Measurements from ENCODE around the gene OR7A10. TPM values are rescaled to one million over a fixed set of nuclear protein-coding genes. Genes with fewer than 3 reads are reported as not detected.

The OR7A10 gene
- total RNA-seq, result not detected

DNA sequence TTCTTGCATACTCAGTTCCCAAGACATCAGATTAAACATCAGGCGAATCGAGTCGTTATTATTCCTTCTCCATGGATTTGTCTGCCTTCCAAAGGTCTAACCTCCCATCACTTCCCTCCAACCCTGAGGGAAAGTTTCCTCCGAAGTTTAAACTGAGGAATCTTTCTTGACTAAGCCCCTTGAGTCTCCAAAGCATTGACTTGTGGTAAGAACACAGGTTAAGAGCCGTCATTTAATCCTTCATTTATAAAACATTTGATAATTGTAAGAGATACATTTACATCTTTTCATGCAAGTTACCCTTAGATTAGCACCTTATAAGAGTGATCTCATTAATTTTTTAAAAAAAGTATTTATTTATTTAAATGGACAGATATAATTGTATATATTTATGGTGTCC lies at the start of gene OR7A10:
OR7A10 (minus strand) TSS at position 101 of the 400 bp plus-strand sequence. CDS start 7,045 bp downstream, outside the sequence.
- ATAC-seq (no peak), DNase-seq (no peak)
- Mint-ChIP-seq H3K27me3 (peaks cover 26% of the 10 kb centered on the region), H3K4me3 (no peak within 1 kb of the TSS), H3K4me1 (no peaks in the 10 kb centered on the region), H3K27ac (no peak within 1 kb of the TSS), H3K36me3 (ENCODE audit: low read depth) (no peaks in the 10 kb centered on the region), H3K9me3 (ENCODE audit: low read depth) (no peaks in the 10 kb centered on the region)
- ChIA-PET POLR2A (no interaction called here), CTCF (no interaction called here)
- intact Hi-C loops (cut with DNase I, micrococcal nuclease), result no loop called here

- Mint-ChIP-seq H3K9me3 (ENCODE audit: low read depth) (no peaks in the 10 kb centered on the region), H3K27me3 (peaks cover 17% of the 10 kb centered on the region), H3K36me3 (ENCODE audit: low read depth) (no peaks in the 10 kb centered on the region), H3K4me1 (peaks cover 6% of the 10 kb centered on the region), H3K27ac (no peak overlapping the region), H3K4me3 (no peak overlapping the region)
- ChIA-PET POLR2A (no interaction called here), CTCF (interaction anchor here (0.5 to 0.7 kb wide), 2 partner anchors 19 to 905 kb away, joined by 3 to 4 read pairs; no protein-coding TSS in a partner anchor)
- intact Hi-C loops (cut with DNase I, micrococcal nuclease), result no loop called here
- DNase-seq, result no peak
- no peak for ATAC-seq
Observed at GRCh38 chr19:14890643-14891379, 42.1 kb upstream of the OR7A10 start.

DNA sequence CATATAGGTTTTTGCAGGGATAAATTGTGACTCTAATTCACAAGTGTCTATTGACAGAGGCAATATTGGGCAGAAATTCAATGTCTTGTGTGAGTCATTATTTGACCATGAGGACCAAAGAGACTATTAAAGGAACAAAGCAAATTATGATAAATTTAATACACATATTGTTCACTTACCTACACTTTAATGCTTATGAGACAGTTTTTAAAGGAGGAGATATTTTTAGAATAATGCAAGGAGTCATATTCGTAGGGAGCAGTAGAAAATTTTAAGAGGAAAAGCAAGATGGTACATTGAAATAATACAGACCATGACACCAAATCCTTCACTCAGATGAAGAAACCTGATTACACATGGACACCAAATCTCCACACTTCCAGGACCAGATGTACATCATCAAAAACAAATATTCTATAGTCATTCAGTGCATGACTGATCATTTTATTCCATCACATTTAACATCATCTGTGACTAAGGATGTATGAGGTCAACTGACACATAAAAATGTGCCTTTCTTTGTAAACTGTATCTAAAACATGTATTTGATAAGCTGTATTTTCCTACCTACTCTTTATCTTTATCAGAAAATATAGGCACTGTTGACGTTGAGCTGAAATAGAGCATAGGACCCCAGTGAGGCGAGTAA lies 41.4 kb upstream of the OR7A10 start:
- ChIA-PET POLR2A (no interaction called here), CTCF (interaction anchor here (0.5 to 1.1 kb wide), 3 partner anchors 13 to 906 kb away, joined by 3 to 4 read pairs (median 3); no protein-coding TSS in a partner anchor)
- no peak for DNase-seq
- intact Hi-C loops (cut with DNase I, micrococcal nuclease), result loop anchor here (2.0 to 5.0 kb wide), 3 partner anchors 103 to 318 kb away; partner anchors contain the start of gene NDUFB7 (in 1 of the 2)
- Mint-ChIP-seq H3K36me3 (ENCODE audit: low read depth) (no peaks in the 10 kb centered on the region), H3K4me3 (no peak overlapping the region), H3K4me1 (peaks cover 6% of the 10 kb centered on the region), H3K9me3 (ENCODE audit: low read depth) (no peaks in the 10 kb centered on the region), H3K27ac (no peak overlapping the region), H3K27me3 (peaks cover 18% of the 10 kb centered on the region)
- ATAC-seq, result no peak

- intact Hi-C loops (cut with DNase I, micrococcal nuclease), result loop anchor here in 1 of 2 experiments (5.0 kb wide), 1 partner anchor 314 kb away; the partner anchor contains the start of gene NDUFB7
- H3K36me3 Mint-ChIP-seq (ENCODE audit: low read depth), result no peaks in the 10 kb centered on the region
- peaks cover 6% of the 10 kb centered on the region for H3K4me1 Mint-ChIP-seq
- ATAC-seq, result no peak
- CTCF ChIA-PET, result no interaction called here
- H3K9me3 Mint-ChIP-seq (ENCODE audit: low read depth), result no peaks in the 10 kb centered on the region
- no peak within 1 kb of the TSS for H3K27ac Mint-ChIP-seq
- POLR2A ChIA-PET, result no interaction called here
- H3K4me3 Mint-ChIP-seq, result no peak within 1 kb of the TSS
- H3K27me3 Mint-ChIP-seq, result peaks cover 22% of the 10 kb centered on the region
- no peak for DNase-seq
Observed at GRCh38 chr19:14886032-14886431, 37.3 kb upstream of the OR7A10 start, which contains the start of gene OR7A17. OR7A17 (minus strand) TSS chr19:14886132; CDS start chr19:14881355, 4,777 bp downstream.

- H3K4me1 Mint-ChIP-seq, result no peaks in the 10 kb centered on the region
- no peaks in the 10 kb centered on the region for H3K36me3 Mint-ChIP-seq (ENCODE audit: low read depth)
- intact Hi-C loops (cut with DNase I, micrococcal nuclease), result loop anchor here in 1 of 2 experiments (2.0 kb wide), 1 partner anchor 279 kb away; no protein-coding TSS in a partner anchor
- H3K9me3 Mint-ChIP-seq (ENCODE audit: low read depth), result no peaks in the 10 kb centered on the region
- H3K27me3 Mint-ChIP-seq, result peaks cover 33% of the 10 kb centered on the region
- DNase-seq (no peak), ATAC-seq (no peak)
- no peak overlapping the region for H3K4me3 Mint-ChIP-seq
- POLR2A ChIA-PET, result no interaction called here
- H3K27ac Mint-ChIP-seq, result no peak overlapping the region
- CTCF ChIA-PET, result no interaction called here
Observed at GRCh38 chr19:14871619-14872230, 23.0 kb upstream of the OR7A10 start.

DNA sequence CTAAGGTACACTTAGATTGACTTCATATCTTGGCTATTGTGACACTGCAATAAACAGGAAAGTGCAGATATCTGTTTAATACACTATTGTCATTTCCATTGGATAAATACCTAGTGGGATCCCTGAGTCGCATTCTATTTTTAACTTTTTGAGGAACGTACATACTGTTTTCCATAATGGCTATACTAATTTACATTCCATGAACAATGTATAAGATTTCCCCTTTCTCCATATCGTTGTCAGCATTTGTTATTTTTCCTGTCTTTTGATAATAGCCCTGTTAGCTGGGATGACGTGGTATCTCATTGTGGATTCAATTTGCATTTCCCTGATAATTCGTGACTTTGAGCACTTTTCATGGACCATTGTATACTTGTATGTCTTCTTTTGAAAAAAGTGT lies 19.8 kb upstream of the OR7A10 start:
- no peaks in the 10 kb centered on the region for H3K9me3 Mint-ChIP-seq (ENCODE audit: low read depth)
- peaks cover 43% of the 10 kb centered on the region for H3K27me3 Mint-ChIP-seq
- POLR2A ChIA-PET, result no interaction called here
- intact Hi-C loops (cut with DNase I, micrococcal nuclease), result no loop called here
- DNase-seq (no peak), ATAC-seq (no peak)
- H3K4me1 Mint-ChIP-seq, result no peaks in the 10 kb centered on the region
- no peaks in the 10 kb centered on the region for H3K36me3 Mint-ChIP-seq (ENCODE audit: low read depth)
- CTCF ChIA-PET, result interaction anchor here (1.1 kb wide), 1 partner anchor 82 kb away, joined by 3 read pairs; no protein-coding TSS in a partner anchor
- H3K27ac Mint-ChIP-seq, result no peak overlapping the region
- H3K4me3 Mint-ChIP-seq, result no peak overlapping the region

GRCh38 chr19:14843578-14843977 lies 5.1 kb downstream of the OR7A10 start:
- POLR2A ChIA-PET, result no interaction called here
- CTCF ChIA-PET, result no interaction called here
- H3K36me3 Mint-ChIP-seq (ENCODE audit: low read depth), result no peaks in the 10 kb centered on the region
- H3K4me1 Mint-ChIP-seq, result no peaks in the 10 kb centered on the region
- peaks cover 19% of the 10 kb centered on the region for H3K27me3 Mint-ChIP-seq
- no peak overlapping the region for H3K4me3 Mint-ChIP-seq
- intact Hi-C loops (cut with DNase I, micrococcal nuclease), result no loop called here
- no peaks in the 10 kb centered on the region for H3K9me3 Mint-ChIP-seq (ENCODE audit: low read depth)
- ATAC-seq (no peak), DNase-seq (no peak)
- H3K27ac Mint-ChIP-seq, result no peak overlapping the region

DNA sequence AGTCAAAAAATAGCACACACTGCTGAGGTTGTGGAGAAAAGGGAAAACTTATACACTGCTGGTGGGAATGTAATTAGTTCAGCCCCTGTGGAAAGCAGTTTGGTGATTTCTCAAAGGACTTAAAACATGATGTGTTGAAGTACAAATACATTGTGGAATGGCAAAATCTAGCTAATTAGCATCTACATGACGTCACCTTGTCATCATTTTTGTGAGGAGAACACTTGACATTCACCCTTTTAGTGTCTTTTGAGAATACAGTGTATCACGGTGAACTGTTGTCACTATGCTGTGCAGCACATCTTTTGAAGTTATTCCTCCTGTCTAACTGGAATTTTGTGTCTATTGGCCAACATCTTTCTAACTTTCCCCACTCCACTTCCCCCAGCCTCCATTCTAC lies 5.6 kb downstream of the OR7A10 start:
- Mint-ChIP-seq H3K4me3 (no peak overlapping the region), H3K36me3 (ENCODE audit: low read depth) (no peaks in the 10 kb centered on the region), H3K27ac (no peak overlapping the region), H3K9me3 (ENCODE audit: low read depth) (no peaks in the 10 kb centered on the region), H3K27me3 (peaks cover 19% of the 10 kb centered on the region), H3K4me1 (no peaks in the 10 kb centered on the region)
- CTCF ChIA-PET, result no interaction called here
- POLR2A ChIA-PET, result no interaction called here
- intact Hi-C loops (cut with DNase I, micrococcal nuclease), result no loop called here
- DNase-seq (no peak), ATAC-seq (no peak)

GRCh38 chr19:14840206-14840605 lies 8.5 kb downstream of the OR7A10 start:
- CTCF ChIA-PET, result no interaction called here
- Mint-ChIP-seq H3K36me3 (ENCODE audit: low read depth) (no peaks in the 10 kb centered on the region), H3K27me3 (peaks cover 17% of the 10 kb centered on the region)

DNA sequence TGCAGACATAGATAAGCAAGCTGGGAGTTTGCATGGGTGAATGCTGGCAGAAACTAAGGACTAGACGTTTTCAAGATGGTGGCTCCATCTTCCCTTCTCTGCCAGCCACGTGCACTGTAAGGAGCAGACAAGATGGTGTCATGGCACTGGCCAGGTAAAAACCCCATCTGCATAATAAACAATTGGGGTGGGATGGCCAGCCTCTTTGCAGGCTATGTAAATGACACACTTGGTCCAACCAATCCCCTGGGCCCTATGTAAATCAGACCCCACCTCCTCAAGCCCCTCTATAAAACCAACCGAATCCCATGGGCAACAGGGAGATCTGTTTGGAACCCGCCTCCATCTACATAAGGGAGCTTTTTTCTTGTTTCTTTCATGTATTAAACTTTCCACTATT lies 11.3 kb downstream of the OR7A10 start:
- no peaks in the 10 kb centered on the region for H3K9me3 Mint-ChIP-seq (ENCODE audit: low read depth)
- peaks cover 10% of the 10 kb centered on the region for H3K27me3 Mint-ChIP-seq
- intact Hi-C loops (cut with DNase I, micrococcal nuclease), result no loop called here
- POLR2A ChIA-PET, result no interaction called here
- H3K36me3 Mint-ChIP-seq (ENCODE audit: low read depth), result no peaks in the 10 kb centered on the region
- H3K4me1 Mint-ChIP-seq, result no peaks in the 10 kb centered on the region
- CTCF ChIA-PET, result no interaction called here
- no peak for ATAC-seq
- no peak overlapping the region for H3K4me3 Mint-ChIP-seq
- DNase-seq, result no peak
- no peak overlapping the region for H3K27ac Mint-ChIP-seq

More at GRCh38 chr19:14840206-14840605, 8.5 kb downstream of the OR7A10 start:
- no peak for ATAC-seq
- Mint-ChIP-seq H3K9me3 (ENCODE audit: low read depth) (no peaks in the 10 kb centered on the region), H3K4me1 (no peaks in the 10 kb centered on the region), H3K4me3 (no peak overlapping the region), H3K27ac (no peak overlapping the region)
- intact Hi-C loops (cut with DNase I, micrococcal nuclease), result no loop called here
- no peak for DNase-seq
- POLR2A ChIA-PET, result no interaction called here

GRCh38 chr19:14835011-14835410 lies 13.7 kb downstream of the OR7A10 start, which contains the start of the genes OR7A5 and OR7C1:
OR7A5 (minus strand) TSS chr19:14835185; CDS start chr19:14828241, 6,944 bp downstream.
OR7C1 (minus strand) TSS chr19:14835185; CDS start chr19:14800136, 35,049 bp downstream.
- Mint-ChIP-seq H3K4me3 (no peak within 1 kb of the TSS), H3K36me3 (ENCODE audit: low read depth) (no peaks in the 10 kb centered on the region), H3K4me1 (no peaks in the 10 kb centered on the region), H3K27me3 (peaks cover 6% of the 10 kb centered on the region), H3K9me3 (ENCODE audit: low read depth) (no peaks in the 10 kb centered on the region), H3K27ac (no peak within 1 kb of the TSS)
- DNase-seq, result no peak
- ChIA-PET POLR2A (no interaction called here), CTCF (no interaction called here)
- intact Hi-C loops (cut with DNase I, micrococcal nuclease), result no loop called here
- ATAC-seq, result no peak
